ENCODE results near the gene TBC1D20. TPM values are rescaled to one million over a fixed set of nuclear protein-coding genes. Genes with fewer than 3 reads are reported as not detected.
"Not testable (repeated sequence)": the region's sequence is repeated elsewhere in the genome, so short reads cannot be mapped to it uniquely, and the experiment has no call there.

Gene TBC1D20
- total RNA-seq = 47.0 TPM
- long read RNA-seq, full-length matches to known transcripts = 5 of 23 reads
- long read RNA-seq, partial matches to known transcripts = 0 of 23 reads
- long read RNA-seq, other reads (novel, unspliced or antisense) = 18 of 23 reads

GRCh38 chr20:462199-462991, at the start of gene TBC1D20:
Gene TBC1D20 (minus strand): TSS chr20:462533. CDS start chr20:462405, 128 bp downstream.
- peak; percentile 95 for DNase-seq (ENCODE audit: low spot score)

- DNase-seq (ENCODE audit: low spot score) = not testable (repeated sequence)
Observed at GRCh38 chr20:510328-511057, 48.2 kb upstream of the TBC1D20 start.

DNA sequence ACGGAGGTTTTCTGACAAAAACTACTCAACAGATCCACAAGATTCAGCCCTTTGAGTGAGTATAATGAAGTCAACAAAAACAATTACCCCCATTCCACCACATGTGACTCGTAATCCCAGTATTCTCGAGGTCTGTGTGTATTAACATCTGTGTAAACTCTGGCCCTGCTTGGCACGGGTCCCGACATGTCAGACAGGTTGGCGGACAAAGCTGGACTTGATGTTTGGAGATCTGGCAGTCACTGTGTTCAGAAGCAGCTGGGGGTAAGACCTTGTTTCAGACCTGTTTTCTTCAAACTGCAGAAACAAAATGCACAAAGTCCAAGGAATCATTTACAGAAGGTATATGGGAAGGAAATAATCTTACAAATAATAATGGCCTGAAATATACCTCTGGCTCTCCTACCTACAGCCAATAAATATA, 46.0 kb upstream of the TBC1D20 start:
- DNase-seq (ENCODE audit: low spot score) = not testable (repeated sequence)

DNA sequence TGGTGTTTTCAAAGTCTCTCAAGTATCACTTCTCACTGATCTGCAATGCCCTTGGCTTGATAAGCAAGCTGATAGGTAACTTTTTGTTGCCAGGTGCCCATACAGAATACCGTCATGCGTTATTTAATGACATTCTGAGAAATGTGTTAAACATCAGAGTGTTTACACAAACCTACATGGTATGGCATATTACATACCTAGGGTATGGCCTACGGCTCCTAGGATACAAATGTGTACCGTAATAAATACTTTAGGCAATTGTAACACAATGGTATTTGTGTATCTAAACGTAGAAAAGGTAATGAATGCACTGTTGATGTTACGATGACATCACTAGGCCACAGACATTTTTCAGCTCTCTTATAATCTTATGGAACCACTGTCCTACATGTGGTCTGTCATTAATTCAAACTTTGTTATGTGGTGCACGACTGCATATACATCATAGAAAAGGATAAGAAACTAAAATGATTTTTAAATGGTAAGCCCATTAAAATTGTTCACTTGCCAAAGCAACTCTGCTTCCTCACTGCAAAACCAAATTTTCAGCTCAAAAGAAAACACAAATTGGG, 45.5 kb upstream of the TBC1D20 start:
- no peak for DNase-seq (ENCODE audit: low spot score)

- no peak for DNase-seq (ENCODE audit: low spot score)
Observed at GRCh38 chr20:507006-507758, 44.8 kb upstream of the TBC1D20 start.

- DNase-seq (ENCODE audit: low spot score) = no peak
Observed at GRCh38 chr20:504632-505075, 42.3 kb upstream of the TBC1D20 start.

DNA sequence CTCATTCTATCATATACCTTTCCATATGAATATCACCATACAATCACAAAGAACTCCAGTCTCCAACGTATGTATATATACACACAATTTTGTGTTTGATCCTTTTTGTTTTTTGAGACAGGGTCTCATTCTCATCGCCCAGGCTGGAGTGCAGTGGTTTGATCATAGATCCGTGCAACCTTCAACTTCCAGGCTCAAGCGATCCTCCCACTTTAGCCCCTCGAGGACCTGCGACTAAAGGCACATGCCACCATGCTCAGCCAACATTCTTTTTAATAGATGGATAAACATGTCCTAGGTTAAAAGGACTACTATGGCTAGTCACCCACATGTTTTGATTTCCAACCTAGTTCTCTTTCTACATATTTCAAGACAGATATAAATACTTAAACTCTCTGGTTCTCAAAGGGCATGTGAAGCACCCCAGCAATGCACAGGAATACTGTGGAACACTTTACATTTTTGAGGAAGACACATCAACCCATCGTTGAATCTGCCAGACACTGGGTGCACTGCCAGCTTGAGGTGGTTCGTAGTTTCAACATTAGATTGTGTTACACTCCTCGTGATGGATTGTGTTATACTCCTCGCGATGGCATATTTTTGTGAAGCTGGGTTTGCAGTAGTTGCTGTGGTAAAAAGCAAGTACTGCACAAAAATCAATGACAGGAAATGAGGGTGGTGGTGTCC, 40.9 kb upstream of the TBC1D20 start:
- DNase-seq (ENCODE audit: low spot score) = no peak

DNA sequence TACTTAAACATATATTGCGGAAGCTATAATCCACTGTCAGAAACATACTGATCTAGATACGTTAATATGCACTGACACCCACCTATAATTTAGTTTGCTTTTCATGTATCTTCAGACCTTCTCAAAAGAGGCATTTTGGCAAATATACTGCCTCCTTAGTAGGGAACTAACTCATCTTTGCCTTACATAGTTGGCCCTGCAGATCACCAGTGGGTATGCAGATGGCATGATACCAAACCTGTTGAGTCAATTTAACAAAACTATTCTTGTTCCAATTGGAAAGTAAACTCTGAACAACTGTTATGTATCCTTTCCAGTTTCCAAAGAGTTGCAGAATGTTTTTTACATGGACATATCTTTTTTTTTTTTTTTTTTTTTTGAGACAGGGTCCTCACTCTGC, 35.6 kb upstream of the TBC1D20 start:
- no peak for DNase-seq (ENCODE audit: low spot score)

DNA sequence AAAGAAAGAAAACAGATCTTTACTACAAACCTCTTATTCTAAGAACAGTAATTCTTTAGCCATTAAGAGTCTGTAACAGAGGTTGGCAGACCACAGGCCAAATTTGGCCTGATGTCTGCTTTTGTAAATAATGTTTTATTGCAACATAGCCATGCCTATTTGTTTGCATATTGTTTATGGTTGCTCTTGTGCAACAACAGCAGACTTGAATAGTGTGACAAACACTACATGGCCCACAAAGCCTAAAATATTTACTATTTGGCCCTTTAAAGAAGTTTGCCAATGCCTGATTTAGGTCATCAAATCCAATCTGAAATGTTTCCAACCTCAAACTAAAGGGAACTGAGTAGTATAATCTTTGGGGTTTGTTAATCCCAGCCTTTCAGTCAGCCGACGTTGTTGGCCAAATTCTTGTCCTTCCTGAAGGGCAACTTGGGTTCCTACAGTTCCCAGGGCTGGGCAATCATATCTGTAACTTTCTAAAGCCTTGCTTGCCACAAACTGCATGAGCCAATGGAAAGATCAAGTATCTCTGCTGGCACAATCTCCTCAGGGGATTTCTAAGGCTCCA, 33.9 kb upstream of the TBC1D20 start:
- DNase-seq (ENCODE audit: low spot score) = no peak

GRCh38 chr20:492159-492558, 29.8 kb upstream of the TBC1D20 start:
- DNase-seq (ENCODE audit: low spot score) = no peak

DNA sequence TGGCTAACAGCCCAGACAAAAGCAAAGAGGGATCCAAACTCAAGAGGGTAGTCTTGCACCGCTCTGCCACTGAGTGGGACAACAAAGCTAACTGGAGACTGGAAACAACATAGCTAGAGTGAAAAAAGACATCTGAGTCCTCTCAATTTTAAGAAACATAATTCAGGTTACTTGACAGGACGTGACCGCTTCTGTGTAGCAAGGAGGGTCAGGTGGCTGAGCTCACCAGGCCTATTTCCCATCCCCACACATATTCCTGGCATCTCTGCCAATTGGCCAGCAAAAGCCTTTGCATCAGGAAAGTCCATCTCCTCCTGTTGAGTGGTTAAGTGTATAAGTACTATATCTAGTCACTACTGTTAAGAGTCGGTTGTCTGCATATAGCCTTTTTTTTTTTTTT, 25.3 kb upstream of the TBC1D20 start:
- no peak for DNase-seq (ENCODE audit: low spot score)

- no peak for DNase-seq (ENCODE audit: low spot score)
Observed at GRCh38 chr20:483815-484644, 21.7 kb upstream of the TBC1D20 start.

- DNase-seq (ENCODE audit: low spot score) = no peak
Observed at GRCh38 chr20:481167-481566, 18.8 kb upstream of the TBC1D20 start.

DNA sequence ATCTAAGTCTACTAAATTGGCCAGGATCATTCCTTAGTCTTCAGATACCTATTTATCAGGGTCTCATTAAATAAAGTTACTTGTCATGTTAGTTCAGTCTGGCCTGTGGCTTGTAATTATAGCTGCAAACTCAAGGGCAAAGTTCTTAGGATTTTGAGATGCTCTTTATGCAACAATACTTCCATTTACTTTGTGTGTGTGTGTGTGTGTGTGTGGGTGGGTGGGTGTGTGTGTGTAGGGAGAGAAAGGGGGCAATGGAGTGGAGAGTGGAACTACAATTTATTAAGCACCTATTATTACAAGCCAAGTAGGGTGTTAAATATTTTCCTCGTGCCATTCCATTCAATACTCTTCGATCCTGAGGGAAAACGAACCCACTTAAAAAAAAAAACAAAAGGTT, 17.7 kb upstream of the TBC1D20 start:
- DNase-seq (ENCODE audit: low spot score) = no peak

- DNase-seq (ENCODE audit: low spot score) = no peak
Observed at GRCh38 chr20:479487-479886, 17.2 kb upstream of the TBC1D20 start.

GRCh38 chr20:478949-479429, 16.7 kb upstream of the TBC1D20 start:
- DNase-seq (ENCODE audit: low spot score) = no peak

DNA sequence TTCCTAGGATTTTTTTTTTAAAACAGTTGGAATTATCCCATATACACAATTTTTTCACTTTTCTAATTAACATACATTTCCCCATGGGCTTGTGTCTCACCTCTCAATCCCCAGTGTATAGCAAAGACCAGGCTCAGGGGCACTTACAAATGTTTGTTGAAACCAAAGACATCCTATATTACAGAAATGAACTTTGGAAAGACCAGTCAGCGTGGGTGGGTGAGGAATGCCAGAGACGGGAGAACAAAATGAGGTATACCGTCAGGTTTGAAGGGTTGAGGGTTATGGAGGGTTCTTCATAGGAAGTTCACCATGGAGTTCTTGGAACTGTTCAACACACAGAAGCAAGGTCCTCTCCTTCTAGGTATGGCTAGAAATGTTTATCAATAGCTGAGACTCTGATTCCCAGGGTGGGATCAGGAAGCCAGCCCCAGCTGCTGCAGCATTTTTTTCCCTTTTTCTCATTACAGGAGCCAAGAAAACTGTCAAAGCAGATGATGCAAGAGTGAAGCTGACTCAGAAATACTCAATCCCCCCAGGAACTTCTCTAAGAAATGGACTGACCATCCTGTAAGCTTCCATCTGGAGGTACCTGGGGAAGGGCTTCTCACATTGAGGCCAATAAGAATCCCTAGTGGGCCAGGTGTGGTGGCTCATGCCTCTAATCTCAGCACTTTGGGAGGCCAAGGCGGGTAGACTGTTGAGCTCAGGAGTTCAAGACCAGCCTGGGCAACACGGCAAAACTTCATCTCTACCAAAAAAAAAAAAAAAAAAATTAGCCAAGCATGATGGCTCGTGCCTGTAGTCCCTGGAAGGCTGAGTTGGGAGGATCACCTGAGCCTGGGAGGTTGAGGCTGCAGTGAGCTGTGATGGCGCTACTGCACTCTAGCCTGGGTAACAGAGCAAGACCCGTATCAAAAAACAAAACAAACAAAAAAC, 15.9 kb upstream of the TBC1D20 start:
- no peak for DNase-seq (ENCODE audit: low spot score)
